ENCODE measurements around the gene HRAS. TPM values are rescaled to one million over a fixed set of nuclear protein-coding genes. Genes with fewer than 3 reads are reported as not detected.

Gene HRAS
- polyA plus RNA-seq, 12 donors, result 62.1 to 123 (median 101) TPM; not detected in 1

Other genes with a start within 250 kb of the HRAS start
- 10 to 100 TPM in 5 of 12 donors, 1 to 10 TPM in 6, not detected in 1; 5.6 to 14.9 (median 9.0) TPM for gene PGGHG, start 246.4 kb downstream of the HRAS start, polyA plus RNA-seq (ENCODE audit: insufficient read length in 12 of 12)
- under 1 TPM in 1 of 12 donors, not detected in 11; 0.45 TPM for gene IFITM5, start 236.1 kb downstream of the HRAS start, polyA plus RNA-seq (ENCODE audit: insufficient read length in 12 of 12)
- gene IFITM2, start 227.8 kb downstream of the HRAS start, polyA plus RNA-seq (ENCODE audit: insufficient read length in 12 of 12), result 100 to 1,000 TPM in 2 of 12 donors, 10 to 100 TPM in 9, not detected in 1; 47.9 to 173 (median 75.0) TPM
- gene IFITM1, start 221.5 kb downstream of the HRAS start, polyA plus RNA-seq (ENCODE audit: insufficient read length in 12 of 12), result 10 to 100 TPM in 9 of 12 donors, 1 to 10 TPM in 1, not detected in 2; 9.9 to 21.3 (median 14.1) TPM
- gene IFITM3, start 214.7 kb downstream of the HRAS start, polyA plus RNA-seq (ENCODE audit: insufficient read length in 12 of 12), result 100 to 1,000 TPM in 11 of 12 donors, not detected in 1; 155 to 302 (median 238) TPM
- gene B4GALNT4, start 166.1 kb downstream of the HRAS start, polyA plus RNA-seq (ENCODE audit: insufficient read length in 12 of 12), result 10 to 100 TPM in 10 of 12 donors, 1 to 10 TPM in 1, not detected in 1; 8.1 to 55.6 (median 14.5) TPM
- gene PKP3, start 141.4 kb downstream of the HRAS start, polyA plus RNA-seq (ENCODE audit: insufficient read length in 12 of 12), result 10 to 100 TPM in 3 of 12 donors, 1 to 10 TPM in 1, under 1 TPM in 4, not detected in 4; 0.24 to 30.6 (median 2.7) TPM
- gene SIGIRR, start 120.6 kb downstream of the HRAS start, polyA plus RNA-seq (ENCODE audit: insufficient read length in 12 of 12), result 10 to 100 TPM in 9 of 12 donors, 1 to 10 TPM in 2, not detected in 1; 6.8 to 22.7 (median 11.2) TPM
- 10 to 100 TPM in 2 of 12 donors, 1 to 10 TPM in 2, under 1 TPM in 7, not detected in 1; 0.08 to 14.1 (median 0.31) TPM for gene ANO9, start 93.6 kb downstream of the HRAS start, polyA plus RNA-seq (ENCODE audit: insufficient read length in 12 of 12)
- 10 to 100 TPM in 11 of 12 donors, not detected in 1; 22.7 to 52.4 (median 26.0) TPM for gene PTDSS2, start 85.3 kb downstream of the HRAS start, polyA plus RNA-seq (ENCODE audit: insufficient read length in 12 of 12)
- 100 to 1,000 TPM in 1 of 12 donors, 10 to 100 TPM in 10, not detected in 1; 69.4 to 126 (median 78.8) TPM for gene RNH1, start 28.3 kb downstream of the HRAS start, polyA plus RNA-seq (ENCODE audit: insufficient read length in 12 of 12)
- gene LRRC56, start 2.0 kb upstream of the HRAS start, polyA plus RNA-seq (ENCODE audit: insufficient read length in 12 of 12), result 1 to 10 TPM in 10 of 12 donors, not detected in 2; 1.7 to 8.2 (median 4.3) TPM
- 1 to 10 TPM in 1 of 12 donors, under 1 TPM in 9, not detected in 2; 0.17 to 2.5 (median 0.50) TPM for gene LMNTD2, start 25.2 kb upstream of the HRAS start, polyA plus RNA-seq (ENCODE audit: insufficient read length in 12 of 12)
- gene RASSF7, start 25.4 kb upstream of the HRAS start, polyA plus RNA-seq (ENCODE audit: insufficient read length in 12 of 12), result 10 to 100 TPM in 1 of 12 donors, 1 to 10 TPM in 10, not detected in 1; 1.7 to 15.5 (median 2.4) TPM
- 10 to 100 TPM in 11 of 12 donors, not detected in 1; 13.6 to 31.4 (median 14.8) TPM for gene PHRF1, start 40.9 kb upstream of the HRAS start, polyA plus RNA-seq (ENCODE audit: insufficient read length in 12 of 12)
- gene IRF7, start 80.4 kb upstream of the HRAS start, polyA plus RNA-seq (ENCODE audit: insufficient read length in 12 of 12), result 10 to 100 TPM in 5 of 12 donors, 1 to 10 TPM in 6, not detected in 1; 6.6 to 15.3 (median 9.9) TPM
- 100 to 1,000 TPM in 1 of 12 donors, 1 to 10 TPM in 7, under 1 TPM in 3, not detected in 1; 0.49 to 137 (median 1.7) TPM for gene CDHR5, start 89.4 kb upstream of the HRAS start, polyA plus RNA-seq (ENCODE audit: insufficient read length in 12 of 12)
- gene SCT, start 91.6 kb upstream of the HRAS start, polyA plus RNA-seq (ENCODE audit: insufficient read length in 12 of 12), result 100 to 1,000 TPM in 1 of 12 donors, 10 to 100 TPM in 9, not detected in 2; 17.6 to 109 (median 52.1) TPM
- under 1 TPM in 9 of 12 donors, not detected in 3; 0.36 to 0.98 (median 0.71) TPM for gene DRD4, start 101.7 kb upstream of the HRAS start, polyA plus RNA-seq (ENCODE audit: insufficient read length in 12 of 12)
- gene DEAF1, start 159.6 kb upstream of the HRAS start, polyA plus RNA-seq (ENCODE audit: insufficient read length in 12 of 12), result 10 to 100 TPM in 11 of 12 donors, not detected in 1; 20.7 to 41.0 (median 24.3) TPM
- gene TMEM80, start 160.2 kb upstream of the HRAS start, polyA plus RNA-seq (ENCODE audit: insufficient read length in 12 of 12), result 10 to 100 TPM in 11 of 12 donors, not detected in 1; 13.0 to 34.8 (median 18.9) TPM
- gene EPS8L2, start 170.7 kb upstream of the HRAS start, polyA plus RNA-seq (ENCODE audit: insufficient read length in 12 of 12), result 10 to 100 TPM in 4 of 12 donors, 1 to 10 TPM in 7, not detected in 1; 1.2 to 54.4 (median 2.7) TPM
- 100 to 1,000 TPM in 1 of 12 donors, 10 to 100 TPM in 10, not detected in 1; 53.5 to 102 (median 62.2) TPM for gene TALDO1, start 211.9 kb upstream of the HRAS start, polyA plus RNA-seq (ENCODE audit: insufficient read length in 12 of 12)
- gene GATD1, start 241.9 kb upstream of the HRAS start, polyA plus RNA-seq (ENCODE audit: insufficient read length in 12 of 12), result 10 to 100 TPM in 11 of 12 donors, not detected in 1; 32.8 to 54.7 (median 36.4) TPM